Osteoblast (primary cell): ENCODE measurements around the gene PPIE. TPM values are rescaled to one million over a fixed set of nuclear protein-coding genes. Genes with fewer than 3 reads are reported as not detected.
A peak's percentile ranks its signal among the peaks of the same experiment; 100 is the strongest.
"Not testable (repeated sequence)": the region's sequence is repeated elsewhere in the genome, so short reads cannot be mapped to it uniquely, and the experiment has no call there.

Source experiments
- DNase-seq: peaks from one replicate; pipeline ENCODE4 v3.0.0; 2011; ENCODE audit warnings: low spot score, mixed read lengths; ENCODE audit not compliant: insufficient read length; ENCODE audit errors: missing footprints
- H2AFZ ChIP-seq: 2 replicates; pipeline ENCODE4 v1.6.0; 2011; ENCODE audit warnings: mild to moderate bottlenecking, low read length
- H3K27ac ChIP-seq: 2 replicates; pipeline ENCODE4 v1.5.1; 2011; ENCODE audit warnings: mild to moderate bottlenecking, low read depth, low read length, moderate library complexity
- H3K27me3 ChIP-seq: 2 replicates; pipeline ENCODE4 v1.6.0; 2012; ENCODE audit warnings: mild to moderate bottlenecking, control low read depth, inconsistent platforms, low read length, moderate library complexity; ENCODE audit not compliant: insufficient read depth
- H3K36me3 ChIP-seq: 2 replicates; pipeline ENCODE4 v1.5.1; 2011; ENCODE audit warnings: mild to moderate bottlenecking, low read length, control low read depth, moderate library complexity; ENCODE audit not compliant: insufficient read depth
- H3K4me1 ChIP-seq: 2 replicates; pipeline ENCODE4 v1.5.1; 2011; ENCODE audit warnings: mild to moderate bottlenecking, low read length, control low read depth, moderate library complexity; ENCODE audit not compliant: insufficient read depth
- H3K4me2 ChIP-seq: 2 replicates; pipeline ENCODE4 v1.6.0; 2011; ENCODE audit warnings: mild to moderate bottlenecking, low read length; ENCODE audit not compliant: insufficient read depth
- H3K4me3 ChIP-seq: fragments of 200-600 bp; sonication (generic); 3 replicates; pipeline ENCODE4 v1.5.1; 2012; ENCODE audit warnings: mild to moderate bottlenecking, low read length, inconsistent platforms; ENCODE audit not compliant: insufficient read depth
- H3K79me2 ChIP-seq: 2 replicates; pipeline ENCODE4 v1.6.0; 2012; ENCODE audit warnings: mild to moderate bottlenecking, low read length, control low read depth, inconsistent platforms; ENCODE audit not compliant: insufficient read depth
- H3K9me3 ChIP-seq: 2 replicates; pipeline ENCODE4 v1.5.1; 2011; ENCODE audit warnings: low read depth, low read length, control low read depth
- H4K20me1 ChIP-seq: 2 replicates; pipeline ENCODE4 v1.6.0; 2012; ENCODE audit warnings: mild to moderate bottlenecking, low read length, control low read depth; ENCODE audit not compliant: insufficient read depth
- total RNA-seq: library from RNA; depleted of rRNA; stranded (reverse); fragments of >200 nt; gene quantifications from 2 replicates; pipeline ENCODE4 v1.2.3, GENCODE V29; 2012
- TF ChIP-seq, protein P1 (sequence below): IDR thresholded peaks from 2 replicates; pipeline ENCODE4 v1.5.1; 2011; ENCODE audit warnings: mild to moderate bottlenecking, low read depth, low read length, moderate library complexity; ENCODE audit errors: extremely low read depth

Gene PPIE
- total RNA-seq, 1 donor, result 26.4 TPM

DNA sequence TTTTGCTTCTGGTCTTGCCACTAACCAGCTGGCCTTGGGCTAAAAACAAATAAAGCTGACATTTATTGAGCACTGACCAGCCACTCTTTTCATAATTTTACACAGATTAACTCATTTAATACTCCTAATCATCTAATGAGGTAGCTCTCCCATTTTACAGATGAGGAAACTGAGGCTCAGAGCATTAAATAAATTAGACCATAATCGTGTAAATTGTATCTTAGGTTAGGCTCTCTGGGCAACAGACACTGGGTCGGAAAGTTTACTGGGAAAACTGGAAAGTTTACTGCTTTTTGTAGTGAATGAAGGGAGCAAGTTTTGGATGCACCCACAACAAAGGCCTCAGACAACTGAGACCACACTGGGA, 42.6 kb downstream of the PPIE start:
- Histone ChIP-seq H3K27me3 (peaks cover 9% of the 10 kb centered on the region), H3K4me3 (no peak overlapping the region), H3K9me3 (no peaks in the 10 kb centered on the region), H3K4me1 (peaks cover 8% of the 10 kb centered on the region), H4K20me1 (no peaks in the 10 kb centered on the region), H2AFZ (no peak overlapping the region), H3K27ac (no peak overlapping the region), H3K36me3 (no peaks in the 10 kb centered on the region), H3K4me2 (no peak overlapping the region), H3K79me2 (no peaks in the 10 kb centered on the region)
- DNase-seq, result no peak
- TF ChIP-seq, protein P1, sequence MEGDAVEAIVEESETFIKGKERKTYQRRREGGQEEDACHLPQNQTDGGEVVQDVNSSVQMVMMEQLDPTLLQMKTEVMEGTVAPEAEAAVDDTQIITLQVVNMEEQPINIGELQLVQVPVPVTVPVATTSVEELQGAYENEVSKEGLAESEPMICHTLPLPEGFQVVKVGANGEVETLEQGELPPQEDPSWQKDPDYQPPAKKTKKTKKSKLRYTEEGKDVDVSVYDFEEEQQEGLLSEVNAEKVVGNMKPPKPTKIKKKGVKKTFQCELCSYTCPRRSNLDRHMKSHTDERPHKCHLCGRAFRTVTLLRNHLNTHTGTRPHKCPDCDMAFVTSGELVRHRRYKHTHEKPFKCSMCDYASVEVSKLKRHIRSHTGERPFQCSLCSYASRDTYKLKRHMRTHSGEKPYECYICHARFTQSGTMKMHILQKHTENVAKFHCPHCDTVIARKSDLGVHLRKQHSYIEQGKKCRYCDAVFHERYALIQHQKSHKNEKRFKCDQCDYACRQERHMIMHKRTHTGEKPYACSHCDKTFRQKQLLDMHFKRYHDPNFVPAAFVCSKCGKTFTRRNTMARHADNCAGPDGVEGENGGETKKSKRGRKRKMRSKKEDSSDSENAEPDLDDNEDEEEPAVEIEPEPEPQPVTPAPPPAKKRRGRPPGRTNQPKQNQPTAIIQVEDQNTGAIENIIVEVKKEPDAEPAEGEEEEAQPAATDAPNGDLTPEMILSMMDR, result no peak

DNA sequence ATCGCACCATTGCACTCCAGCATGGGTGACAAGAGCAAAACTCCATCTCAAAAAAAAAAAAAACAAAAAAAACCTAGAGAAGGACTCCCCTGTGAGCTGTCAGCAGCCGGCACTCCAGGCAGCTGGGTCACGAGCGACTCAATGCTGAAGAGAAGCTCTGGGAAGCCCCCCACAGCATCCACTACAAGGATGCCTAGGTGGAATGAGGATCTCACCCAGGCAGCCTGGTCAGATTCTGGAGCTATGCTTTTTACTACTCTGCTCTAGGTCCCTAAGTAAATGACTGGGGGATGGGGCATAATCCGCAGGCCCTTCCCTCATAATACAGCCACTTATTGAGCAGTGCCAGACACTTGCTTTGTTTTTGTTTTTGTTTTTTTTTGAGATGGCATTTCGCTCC, 43.4 kb downstream of the PPIE start:
- Histone ChIP-seq H3K27me3 (peaks cover 12% of the 10 kb centered on the region), H3K4me2 (no peak overlapping the region)
- no peak for DNase-seq

DNA sequence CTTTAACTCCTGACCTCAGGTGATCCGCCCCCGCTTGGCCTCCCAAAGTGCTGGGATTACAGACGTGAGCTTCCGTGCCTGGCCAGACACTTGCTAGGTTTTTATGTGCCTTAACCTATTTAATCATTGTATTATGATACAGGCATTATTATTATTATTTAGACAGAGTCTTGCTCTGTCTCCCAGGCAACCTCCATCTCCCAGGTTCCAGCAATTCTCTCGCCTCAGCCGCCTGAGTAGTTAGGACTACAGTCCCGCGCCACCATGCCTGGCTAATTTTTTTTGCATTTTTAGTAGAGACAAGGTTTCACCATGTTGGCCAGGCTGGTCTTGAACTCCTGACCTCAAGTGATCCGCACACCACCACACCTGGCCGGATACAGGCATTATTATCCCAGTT, 44.0 kb downstream of the PPIE start:
- H3K9me3 ChIP-seq, H2AFZ ChIP-seq, H3K4me1 ChIP-seq, H3K36me3 ChIP-seq, DNase-seq, H3K27ac ChIP-seq, H3K79me2 ChIP-seq, H3K4me3 ChIP-seq, H4K20me1 ChIP-seq, H3K4me2 ChIP-seq: not testable (repeated sequence)
- peaks cover 17% of the 10 kb centered on the region for H3K27me3 ChIP-seq

More for the DNA sequence above, 43.4 kb downstream of the PPIE start:
- no peak overlapping the region for H3K4me3 ChIP-seq
- TF ChIP-seq, protein P1, result no peak
- H3K36me3 ChIP-seq, result no peaks in the 10 kb centered on the region
- no peaks in the 10 kb centered on the region for H3K79me2 ChIP-seq
- H4K20me1 ChIP-seq, result no peaks in the 10 kb centered on the region
- no peaks in the 10 kb centered on the region for H3K9me3 ChIP-seq
- peaks cover 6% of the 10 kb centered on the region for H3K4me1 ChIP-seq
- no peak overlapping the region for H3K27ac ChIP-seq
- no peak overlapping the region for H2AFZ ChIP-seq

- not testable (repeated sequence) for H3K4me2 ChIP-seq
Observed at GRCh38 chr1:39786303-39787107, 47.8 kb downstream of the PPIE start.

GRCh38 chr1:39787108-39787375, 48.4 kb downstream of the PPIE start:
- not testable (repeated sequence) for H3K9me3 ChIP-seq, H3K79me2 ChIP-seq, H2AFZ ChIP-seq, H3K4me1 ChIP-seq, H3K4me2 ChIP-seq, H3K36me3 ChIP-seq, H3K4me3 ChIP-seq, DNase-seq, H3K27ac ChIP-seq, H4K20me1 ChIP-seq
- peaks cover 40% of the 10 kb centered on the region for H3K27me3 ChIP-seq

More at GRCh38 chr1:39786303-39787107, 47.8 kb downstream of the PPIE start:
- not testable (repeated sequence) for H3K4me3 ChIP-seq, H3K4me1 ChIP-seq, H3K27ac ChIP-seq, H3K36me3 ChIP-seq, H2AFZ ChIP-seq, H3K79me2 ChIP-seq, H4K20me1 ChIP-seq, H3K9me3 ChIP-seq
- DNase-seq, result peak; percentile 82
- peaks cover 36% of the 10 kb centered on the region for H3K27me3 ChIP-seq
